Spleen (tissue), 11 donors: ENCODE measurements around the gene IKZF3. TPM values are rescaled to one million over a fixed set of nuclear protein-coding genes. Genes with fewer than 3 reads are reported as not detected.
A peak's percentile ranks its signal among the peaks of the same experiment; 100 is the strongest.

Source experiments
- DNase-seq: peaks from one replicate; pipeline ENCODE4 v3.0.0-alpha.2; 2020
- H3K27ac ChIP-seq, 8 donors: fragments of 200-600 bp; sonication (generic) in 7 of 8; 1 replicate in 4 of 8; 2 replicates in 4 of 8; pipeline versions ENCODE4 v1.5.0 to v1.8.0; 2016 to 2021; ENCODE audit warnings: inconsistent platforms in 4 of 8, mild to moderate bottlenecking in 4 of 8, moderate library complexity in 1 of 8
- H3K27me3 ChIP-seq, 7 donors: fragments of 200-600 bp; sonication (generic) in 6 of 7; replicated peaks in 1 of 7; 1 replicate in 4 of 7; 2 replicates in 3 of 7; pipeline versions ENCODE4 v1.5.0 to v1.8.0; 2016 to 2021; ENCODE audit warnings: inconsistent platforms in 3 of 7, mild to moderate bottlenecking in 1 of 7
- H3K36me3 ChIP-seq, 6 donors: fragments of 200-600 bp; sonication (generic) in 5 of 6; 1 replicate in 4 of 6; 2 replicates in 2 of 6; pipeline versions ENCODE4 v1.5.0 to v1.8.0; 2016 to 2021; ENCODE audit warnings: inconsistent platforms in 2 of 6
- H3K4me1 ChIP-seq, 6 donors: fragments of 200-600 bp; sonication (generic) in 5 of 6; 1 replicate in 3 of 6; 2 replicates in 3 of 6; pipeline versions ENCODE4 v1.5.0 to v1.8.0; 2016 to 2021; ENCODE audit warnings: inconsistent platforms in 3 of 6
- H3K4me3 ChIP-seq, 8 donors: fragments of 200-600 bp; sonication (generic) in 7 of 8; 1 replicate in 4 of 8; 2 replicates in 4 of 8; pipeline versions ENCODE4 v1.5.0 to v1.8.0; 2016 to 2021; ENCODE audit warnings: inconsistent platforms in 4 of 8, mild to moderate bottlenecking in 4 of 8, moderate library complexity in 2 of 8
- H3K9me3 ChIP-seq, 8 donors: fragments of 200-600 bp; sonication (generic) in 7 of 8; 1 replicate in 4 of 8; 2 replicates in 4 of 8; pipeline versions ENCODE4 v1.5.0 to v1.8.0; 2016 to 2021; ENCODE audit warnings: inconsistent platforms in 4 of 8
- POLR2A ChIP-seq, 3 donors: fragments of 450-650 bp; IDR thresholded peaks; one replicate each; pipeline ENCODE4 v1.5.1; 2017; ENCODE audit warnings: antibody characterized with exemption in 3 of 3, mild to moderate bottlenecking in 1 of 3
- POLR2AphosphoS5 ChIP-seq, 3 donors: sonication (generic); formaldehyde crosslinking; IDR thresholded peaks; one replicate each; pipeline ENCODE4 v1.5.1; 2017; ENCODE audit warnings: antibody characterized with exemption in 3 of 3
- WGBS, 5 donors: extraction: QIAGEN DNeasy Blood & Tissue Kit in 3 of 5; methylation state at CpG; one replicate each; pipeline versions ENCODE4 v1.1.5 to v1.1.7; 2013 to 2018; 5-methylcytosine and 5-hydroxymethylcytosine counted together
- intact Hi-C: fragments of 100-400 bp; cut with DNase I; formaldehyde crosslinking; loops from one replicate; pipeline ENCODE4 v1.15.0; 2023; ENCODE audit warnings: low total_unique reads
- polyA plus RNA-seq, 3 donors: library from polyadenylated mRNA; stranded (reverse); fragments of 200-250 nt; gene quantifications; one replicate each; pipeline ENCODE4 v1.2.1, GENCODE V29; 2013
- total RNA-seq, 7 donors: library from RNA; depleted of rRNA in 3 of 7; stranded (reverse); fragments of >200 nt in 3 of 7; fragmentation: NEBNext Ultra II Directional in 4 of 7; extraction: Animal tissue kit (Norgen Biotek cat#: 25700) in 4 of 7; gene quantifications; one replicate each; pipeline versions ENCODE4 v1.1.0 to v1.2.1, GENCODE V29; 2016 to 2021
- TF ChIP-seq, protein P1 (sequence below), 11 experiments: fragments of 200-600 bp in 7 of 11; fragments of 450-650 bp in 4 of 11; sonication (generic) in 4 of 11; IDR thresholded peaks in 8 of 11; conservative IDR thresholded peaks in 3 of 11; 1 replicate in 7 of 11; 2 replicates in 4 of 11; pipeline versions ENCODE4 v1.4.0 to v1.8.0; 2016 to 2021; ENCODE audit warnings: antibody characterized with exemption in 11 of 11, inconsistent platforms in 4 of 11, mild to moderate bottlenecking in 1 of 11
- donor health status: healthy with polysubstance abuse.
- donor health status: DM: no; HTN: no; CAD: no; lungs with moderate emphysema.
- donor health status: DM: no; HTN: no; CAD: no.
- donor health status: Bipolar disorder and iron deficiency.
- donor health status: healthy.
- donor health status: DM: no; HTN: no; CAD: no.
- donor health status: DM: yes; HTN: yes; CAD: no.

Gene IKZF3
- total and polyA plus RNA-seq, 10 donors, result 17.5 to 132 (median 84.1) TPM

DNA sequence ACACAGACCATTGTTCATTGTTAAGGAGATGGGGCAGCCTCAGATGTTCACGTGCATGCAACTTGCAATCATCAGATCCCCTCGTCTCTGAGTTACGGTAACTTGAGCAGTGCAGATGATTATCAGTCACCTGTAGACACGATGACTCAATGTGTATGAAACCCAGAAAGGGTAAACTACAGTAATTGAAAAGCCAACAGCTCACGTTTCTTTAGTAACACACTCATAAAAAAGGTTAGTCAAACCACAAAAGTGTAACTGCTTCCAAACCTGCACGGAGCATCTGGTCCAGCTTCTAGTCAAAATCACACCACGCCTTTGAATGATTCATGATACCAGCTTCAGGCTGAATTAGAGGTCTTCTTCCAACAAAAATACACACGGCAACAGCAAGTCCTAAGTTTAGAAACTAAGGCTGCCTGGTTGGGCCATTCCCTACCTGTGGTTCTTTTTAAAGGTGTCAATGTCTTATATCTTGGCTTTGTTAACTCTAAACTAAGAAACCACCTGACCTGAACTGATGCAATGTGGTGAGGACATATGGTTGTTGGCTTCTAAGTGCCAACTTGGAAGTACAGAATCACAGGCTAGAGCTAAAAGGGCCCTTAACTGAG is 94.0 kb downstream of the IKZF3 start:
- no peak for DNase-seq
- Histone ChIP-seq H3K27ac (peak overlapping the region; percentile 2 to 92 (median 83)), H3K9me3 (no peaks in the 10 kb centered on the region), H3K27me3 (no peaks in the 10 kb centered on the region), H3K4me1 (peaks cover 34 to 100% (median 97%) of the 10 kb centered on the region in 6 donors), H3K36me3 (peaks cover 0 to 52% (median 12%) of the 10 kb centered on the region in 6 donors), H3K4me3 (peak overlapping the region in 1 of 8 donors; percentile 46)
- WGBS, 5 donors, result 48 to 64% (median 57%) methylated on average over 8 of the region's 8 CpGs
- intact Hi-C loops, result no loop called here
- peak in 1 of 3 donors; percentile 44 for TF ChIP-seq POLR2AphosphoS5 (IDR thresholded peaks at IDR 0.05)
- no peak for TF ChIP-seq POLR2A (IDR thresholded peaks at IDR 0.05)

DNA sequence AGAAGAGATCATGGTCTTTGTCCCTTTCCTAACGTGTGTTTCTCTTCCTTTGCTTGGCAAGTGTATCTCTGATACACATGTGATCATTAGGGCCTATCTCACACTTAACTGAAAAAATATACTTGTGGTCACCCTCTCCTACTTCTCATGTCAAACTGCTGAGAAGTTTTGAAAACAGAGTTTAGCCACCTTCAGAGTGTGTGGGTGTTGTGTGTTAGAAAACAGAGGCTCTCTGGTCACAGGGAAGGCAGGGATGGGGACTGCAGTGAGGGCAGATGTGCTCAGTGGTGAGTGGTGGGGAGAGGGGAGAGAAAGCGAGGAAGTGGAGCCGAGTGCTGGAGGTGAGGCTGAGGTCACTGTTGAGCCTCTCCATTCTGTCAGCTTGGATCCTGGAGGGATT is 97.0 kb downstream of the IKZF3 start:
- 31 to 50% (median 49%) methylated on average over 3 of the region's 3 CpGs for WGBS, 5 donors
- Histone ChIP-seq H3K4me3 (peak overlapping the region in 1 of 8 donors; percentile 22), H3K27me3 (no peaks in the 10 kb centered on the region), H3K4me1 (peaks cover 33 to 100% (median 77%) of the 10 kb centered on the region in 6 donors), H3K9me3 (no peaks in the 10 kb centered on the region), H3K27ac (peak overlapping the region in 6 of 8 donors; percentile 7 to 92 (median 86)), H3K36me3 (peaks cover 0 to 70% (median 28%) of the 10 kb centered on the region in 6 donors)
- intact Hi-C loops, result no loop called here
- TF ChIP-seq POLR2AphosphoS5 (IDR thresholded peaks at IDR 0.05), result peak in 1 of 3 donors; percentile 57
- TF ChIP-seq, protein P1, sequence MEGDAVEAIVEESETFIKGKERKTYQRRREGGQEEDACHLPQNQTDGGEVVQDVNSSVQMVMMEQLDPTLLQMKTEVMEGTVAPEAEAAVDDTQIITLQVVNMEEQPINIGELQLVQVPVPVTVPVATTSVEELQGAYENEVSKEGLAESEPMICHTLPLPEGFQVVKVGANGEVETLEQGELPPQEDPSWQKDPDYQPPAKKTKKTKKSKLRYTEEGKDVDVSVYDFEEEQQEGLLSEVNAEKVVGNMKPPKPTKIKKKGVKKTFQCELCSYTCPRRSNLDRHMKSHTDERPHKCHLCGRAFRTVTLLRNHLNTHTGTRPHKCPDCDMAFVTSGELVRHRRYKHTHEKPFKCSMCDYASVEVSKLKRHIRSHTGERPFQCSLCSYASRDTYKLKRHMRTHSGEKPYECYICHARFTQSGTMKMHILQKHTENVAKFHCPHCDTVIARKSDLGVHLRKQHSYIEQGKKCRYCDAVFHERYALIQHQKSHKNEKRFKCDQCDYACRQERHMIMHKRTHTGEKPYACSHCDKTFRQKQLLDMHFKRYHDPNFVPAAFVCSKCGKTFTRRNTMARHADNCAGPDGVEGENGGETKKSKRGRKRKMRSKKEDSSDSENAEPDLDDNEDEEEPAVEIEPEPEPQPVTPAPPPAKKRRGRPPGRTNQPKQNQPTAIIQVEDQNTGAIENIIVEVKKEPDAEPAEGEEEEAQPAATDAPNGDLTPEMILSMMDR (IDR thresholded peaks at IDR 0.05 in 8 of 11, conservative IDR thresholded peaks at IDR 0.05 in 3 of 11), result no peak
- no peak for DNase-seq

DNA sequence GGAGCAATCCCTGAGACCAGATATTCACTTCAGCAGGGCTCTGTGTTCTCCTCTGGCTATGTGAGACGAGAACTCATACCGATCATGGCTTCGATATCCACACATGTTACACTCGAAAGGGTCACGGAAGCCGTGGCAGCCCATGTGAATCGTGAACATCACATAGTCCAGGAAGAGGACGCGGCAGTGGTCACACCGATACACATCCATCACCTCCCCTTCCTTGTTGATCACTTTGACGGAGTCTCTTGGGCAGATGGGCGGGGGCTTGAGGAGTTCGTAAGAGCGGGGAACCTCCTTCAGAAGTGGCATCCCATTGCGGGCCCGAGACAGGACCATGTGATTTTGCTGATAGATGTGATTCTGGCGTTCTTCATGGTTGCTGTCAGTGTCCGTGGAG is 98.3 kb downstream of the IKZF3 start:
- H3K36me3 ChIP-seq, result peaks cover 0 to 84% (median 30%) of the 10 kb centered on the region in 6 donors
- H3K27ac ChIP-seq, result peak overlapping the region in 3 of 8 donors; percentile 22 to 92 (median 88)
- H3K4me3 ChIP-seq, result peak overlapping the region in 1 of 8 donors; percentile 22
- 87 to 92% (median 90%) methylated on average over 18 of the region's 18 CpGs for WGBS, 5 donors
- H3K27me3 ChIP-seq, result no peaks in the 10 kb centered on the region
- TF ChIP-seq, protein P1 (IDR thresholded peaks at IDR 0.05 in 8 of 11, conservative IDR thresholded peaks at IDR 0.05 in 3 of 11), result no peak
- peak in 2 of 3 donors; percentile 34 to 60 for TF ChIP-seq POLR2AphosphoS5 (IDR thresholded peaks at IDR 0.05)
- intact Hi-C loops, result no loop called here
- DNase-seq, result no peak
- no peaks in the 10 kb centered on the region for H3K9me3 ChIP-seq
- peaks cover 19 to 100% (median 63%) of the 10 kb centered on the region in 6 donors for H3K4me1 ChIP-seq

DNA sequence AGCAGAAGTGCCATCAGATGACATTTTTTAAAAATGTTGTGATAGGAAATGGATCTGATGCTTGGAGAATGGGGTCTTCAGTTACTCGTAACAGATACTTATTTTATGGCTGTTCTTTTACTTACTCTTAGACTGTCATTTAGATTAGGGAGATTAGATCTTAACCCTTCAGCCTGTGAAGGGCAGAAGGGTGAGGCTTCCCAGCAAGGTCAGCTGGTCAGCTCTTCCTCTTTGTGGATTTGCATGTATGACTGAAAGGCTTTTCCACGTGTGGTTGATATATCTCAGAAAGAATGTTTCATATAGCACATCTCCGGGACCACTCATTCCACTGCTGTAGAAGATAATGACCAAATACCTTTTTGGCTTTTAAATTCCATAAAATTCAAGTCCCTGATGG is 98.9 kb downstream of the IKZF3 start:
- WGBS, 5 donors, result 38 to 64% (median 52%) methylated on average over 3 of the region's 3 CpGs
- Histone ChIP-seq H3K27me3 (no peaks in the 10 kb centered on the region), H3K27ac (peak overlapping the region in 4 of 8 donors; percentile 23 to 92 (median 56)), H3K9me3 (no peaks in the 10 kb centered on the region), H3K36me3 (peaks cover 0 to 86% (median 30%) of the 10 kb centered on the region in 6 donors), H3K4me1 (peaks cover 16 to 100% (median 57%) of the 10 kb centered on the region in 6 donors), H3K4me3 (no peak overlapping the region)
- TF ChIP-seq POLR2AphosphoS5 (IDR thresholded peaks at IDR 0.05) (no peak), POLR2A (IDR thresholded peaks at IDR 0.05) (no peak)
- TF ChIP-seq, protein P1 (IDR thresholded peaks at IDR 0.05 in 8 of 11, conservative IDR thresholded peaks at IDR 0.05 in 3 of 11), result no peak
- DNase-seq, result no peak
- intact Hi-C loops, result no loop called here
